HepG2 (cell line): Measurements from ENCODE around the gene TMEM239. TPM values are rescaled to one million over a fixed set of nuclear protein-coding genes. Genes with fewer than 3 reads are reported as not detected.
A peak's percentile ranks its signal among the peaks of the same experiment; 100 is the strongest.

ENCODE experiments used
- AGO1 ChIP-seq: fragments of 200-400 bp; formaldehyde crosslinking; IDR thresholded peaks from 2 replicates; pipeline ENCODE4 v1.6.1; 2017; ENCODE audit warnings: mild to moderate bottlenecking, low read depth, low read length, moderate library complexity; ENCODE audit not compliant: poor library complexity, severe bottlenecking
- ARNT ChIP-seq: fragments of 450-650 bp; IDR thresholded peaks from 2 replicates; pipeline ENCODE4 v1.6.1; 2017
- CEBPB ChIP-seq: IDR thresholded peaks from 2 replicates; pipeline ENCODE4 v1.6.1; 2011; ENCODE audit warnings: low read depth, low read length, improper control_type of control experiment, borderline replicate concordance
- DMAP1 ChIP-seq: IDR thresholded peaks from 2 replicates; pipeline ENCODE4 v1.6.1; 2016
- HOXA3 ChIP-seq: sonication (generic); formaldehyde crosslinking; IDR thresholded peaks from 2 replicates; pipeline ENCODE4 v1.5.0; 2020; ENCODE audit warnings: missing genetic modification reagents
- KAT2B ChIP-seq: fragments of 150-350 bp; IDR thresholded peaks from 2 replicates; pipeline ENCODE4 v1.6.1; 2014; ENCODE audit warnings: low read depth, low read length, borderline replicate concordance
- KMT2B ChIP-seq: IDR thresholded peaks from 2 replicates; pipeline ENCODE4 v1.6.1; 2016; ENCODE audit warnings: missing genetic modification reagents, missing compliant biosample characterization
- MATR3 ChIP-seq: sonication (generic); formaldehyde crosslinking; IDR thresholded peaks from 2 replicates; pipeline ENCODE4 v1.4.0; 2020; ENCODE audit warnings: missing genetic modification reagents
- MTA3 ChIP-seq: sonication (generic); formaldehyde crosslinking; IDR thresholded peaks from 2 replicates; pipeline ENCODE4 v1.4.0; 2020; ENCODE audit warnings: missing genetic modification reagents
- MXI1 ChIP-seq: IDR thresholded peaks from 3 replicates; pipeline ENCODE4 v1.6.1; 2012; ENCODE audit warnings: low read depth, low read length, inconsistent platforms, borderline replicate concordance
- NFATC3 ChIP-seq: sonication (generic); formaldehyde crosslinking; IDR thresholded peaks from 2 replicates; pipeline ENCODE4 v1.5.1; 2020; ENCODE audit warnings: mild to moderate bottlenecking, missing genetic modification reagents
- NFRKB ChIP-seq: fragments of 450-650 bp; IDR thresholded peaks from 2 replicates; pipeline ENCODE4 v1.6.1; 2017
- ONECUT2 ChIP-seq: sonication (generic); formaldehyde crosslinking; IDR thresholded peaks from 2 replicates; pipeline ENCODE4 v1.4.0; 2020; ENCODE audit warnings: missing genetic modification reagents
- SMARCE1 ChIP-seq: fragments of 450-650 bp; IDR thresholded peaks from 2 replicates; pipeline ENCODE4 v1.6.1; 2017; ENCODE audit warnings: borderline replicate concordance
- TOE1 ChIP-seq: sonication (generic); formaldehyde crosslinking; IDR thresholded peaks from 2 replicates; pipeline ENCODE4 v1.4.0; 2020; ENCODE audit warnings: mild to moderate bottlenecking, missing genetic modification reagents
- ZBTB46 ChIP-seq: sonication (generic); formaldehyde crosslinking; IDR thresholded peaks from 2 replicates; pipeline ENCODE4 v1.4.0; 2020; ENCODE audit warnings: mild to moderate bottlenecking, missing genetic modification reagents, borderline replicate concordance
- ZBTB7B ChIP-seq: sonication (generic); formaldehyde crosslinking; IDR thresholded peaks from 2 replicates; pipeline ENCODE4 v1.4.0; 2020; ENCODE audit warnings: missing genetic modification reagents
- ZC3H13 ChIP-seq: sonication (generic); formaldehyde crosslinking; IDR thresholded peaks from 2 replicates; pipeline ENCODE4 v1.8.1; 2023; ENCODE audit warnings: mild to moderate bottlenecking, missing genetic modification reagents, moderate library complexity
- ZMAT3 ChIP-seq: sonication (generic); formaldehyde crosslinking; conservative IDR thresholded peaks from 2 replicates; pipeline ENCODE4 v1.7.0; 2021; ENCODE audit warnings: missing genetic modification reagents
- ZNF136 ChIP-seq: sonication (generic); formaldehyde crosslinking; IDR thresholded peaks from 2 replicates; pipeline ENCODE4 v1.8.1; 2022; ENCODE audit warnings: low read depth, mild to moderate bottlenecking, moderate library complexity, missing genetic modification reagents
- ZNF33B ChIP-seq: sonication (generic); formaldehyde crosslinking; IDR thresholded peaks from 2 replicates; pipeline ENCODE4 v1.5.1; 2020; ENCODE audit warnings: mild to moderate bottlenecking, missing genetic modification reagents
- ZNF367 ChIP-seq: sonication (generic); formaldehyde crosslinking; IDR thresholded peaks from 2 replicates; pipeline ENCODE4 v1.4.0; 2020; ENCODE audit warnings: missing genetic modification reagents, borderline replicate concordance
- ZNF414 ChIP-seq: sonication (generic); formaldehyde crosslinking; IDR thresholded peaks from 2 replicates; pipeline ENCODE4 v1.5.0; 2020; ENCODE audit warnings: missing genetic modification reagents
- ZNF432 ChIP-seq: sonication (generic); formaldehyde crosslinking; IDR thresholded peaks from 2 replicates; pipeline ENCODE4 v1.5.0; 2020; ENCODE audit warnings: missing genetic modification reagents, mild to moderate bottlenecking, borderline replicate concordance
- ZNF484 ChIP-seq: sonication (generic); formaldehyde crosslinking; IDR thresholded peaks from 2 replicates; pipeline ENCODE4 v1.5.1; 2020; ENCODE audit warnings: mild to moderate bottlenecking, low read depth, missing genetic modification reagents, borderline replicate concordance
- ZNF513 ChIP-seq: sonication (generic); formaldehyde crosslinking; conservative IDR thresholded peaks from 2 replicates; pipeline ENCODE4 v1.5.0; 2020; ENCODE audit warnings: missing genetic modification reagents
- ZNF557 ChIP-seq: sonication (generic); formaldehyde crosslinking; IDR thresholded peaks from 2 replicates; pipeline ENCODE4 v1.4.0; 2020; ENCODE audit warnings: missing genetic modification reagents
- ZNF850 ChIP-seq: sonication (generic); formaldehyde crosslinking; conservative IDR thresholded peaks from 2 replicates; pipeline ENCODE4 v1.9.0; 2021; ENCODE audit warnings: mild to moderate bottlenecking, missing genetic modification reagents
- polyA plus RNA-seq, 8 experiments: library from polyadenylated mRNA; depleted of rRNA in 3 of 8; stranded (reverse) in 7 of 8; unstranded in 1 of 8; fragments of >200 nt; fragmentation: Illumina TruSeq in 4 of 8; extraction: Trizol in 4 of 8; gene quantifications; 2 replicates each; pipeline versions ENCODE4 v1.2.1 to v1.2.3, GENCODE V29; 2011 to 2016; ENCODE audit warnings: low read depth in 4 of 8, missing spikeins in 1 of 8, mixed read lengths in 1 of 8; ENCODE audit not compliant: insufficient read depth in 1 of 8
- total RNA-seq, 5 experiments: library from RNA; depleted of rRNA; stranded (reverse); fragments of >200 nt; fragmentation: Illumina TruSeq; extraction: Trizol; gene quantifications; 2 replicates each; pipeline ENCODE4 v1.2.3, GENCODE V29; 2016; ENCODE audit warnings: low read depth in 1 of 5

TMEM239 gene
- total and polyA plus RNA-seq, 2 of the 13 experiments (the other 11 are each of a cell fraction or from before 2014, with no cell fraction given), result not detected

- TF ChIP-seq ZNF432 (CRISPR knock-in tag) (peak; percentile 15; the same call in 1 of the 2 replicates), MATR3 (CRISPR knock-in tag) (no peak), ZNF850 (CRISPR knock-in tag) (peak; percentile 74; the same call in 1 of the 2 replicates), KAT2B (no peak), DMAP1 (CRISPR knock-in tag) (peak; percentile 96; the same call in 1 of the 2 replicates), KMT2B (CRISPR knock-in tag) (peak; percentile 97), ZNF367 (CRISPR knock-in tag) (0 out of 2 replicates have a peak, but pooled peaks have one; percentile 87), ARNT (no peak), NFATC3 (CRISPR knock-in tag) (no peak), MXI1 (peak; percentile 81; the same call in 2 of the 3 replicates), ZNF557 (peak; percentile 92; the same call in 1 of the 2 replicates), ZNF33B (CRISPR knock-in tag) (peak; percentile 99), ZBTB46 (0 out of 2 replicates have a peak, but pooled peaks have one; percentile 64), SMARCE1 (no peak), ZNF513 (CRISPR knock-in tag) (no peak; the same call in 1 of the 2 replicates), NFRKB (no peak), AGO1 (peak; percentile 65), ZMAT3 (CRISPR knock-in tag) (peak; percentile 98), ONECUT2 (0 out of 2 replicates have a peak, but pooled peaks have one; percentile 49), CEBPB (no peak), MTA3 (CRISPR knock-in tag) (peak; percentile 92; the same call in 1 of the 2 replicates), ZNF414 (CRISPR knock-in tag) (peak; percentile 98), TOE1 (CRISPR knock-in tag) (peak; percentile 62; the same call in 1 of the 2 replicates), ZNF484 (peak; percentile 81; the same call in 1 of the 2 replicates), ZNF136 (peak; percentile 95), ZBTB7B (CRISPR knock-in tag) (peak; percentile 92), ZC3H13 (CRISPR knock-in tag) (peak; percentile 94), HOXA3 (peak; percentile 100)
Measured at GRCh38 chr20:2840138-2840966, 24.2 kb downstream of the TMEM239 start, which contains the start of the genes PCED1A and VPS16 (continued).
